H9 (cell line): ENCODE measurements around the gene SMCO4. TPM values are rescaled to one million over a fixed set of nuclear protein-coding genes. Genes with fewer than 3 reads are reported as not detected.
"Not testable (repeated sequence)": the region's sequence is repeated elsewhere in the genome, so short reads cannot be mapped to it uniquely, and the experiment has no call there.

Experiments used
- DNase-seq: peaks from one replicate; pipeline ENCODE4 v3.0.0-alpha.2; 2017
- H2AFZ ChIP-seq: one replicate; pipeline ENCODE4 v1.6.1; 2013; ENCODE audit warnings: mild to moderate bottlenecking, low read length, control low read depth, moderate library complexity
- H2AK5ac ChIP-seq: 2 replicates; pipeline ENCODE4 v1.6.1; 2013; ENCODE audit warnings: low read length, control low read depth, mixed read lengths; ENCODE audit not compliant: insufficient read length
- H2BK120ac ChIP-seq: one replicate; pipeline ENCODE4 v1.6.1; 2013; ENCODE audit warnings: low read depth, mild to moderate bottlenecking, low read length, control low read depth, inconsistent platforms; ENCODE audit not compliant: poor library complexity, severe bottlenecking
- H2BK12ac ChIP-seq: 2 replicates; pipeline ENCODE4 v1.6.1; 2013; ENCODE audit warnings: low read length, control low read depth, mixed read lengths, low read depth; ENCODE audit not compliant: insufficient read length
- H2BK15ac ChIP-seq: 2 replicates; pipeline ENCODE4 v1.6.1; 2013; ENCODE audit warnings: low read depth, low read length, control low read depth
- H2BK20ac ChIP-seq: one replicate; pipeline ENCODE4 v1.6.1; 2013; ENCODE audit warnings: low read depth, mild to moderate bottlenecking, low read length, control low read depth, inconsistent platforms; ENCODE audit not compliant: poor library complexity, severe bottlenecking
- H2BK5ac ChIP-seq: 2 replicates; pipeline ENCODE4 v1.6.1; 2013; ENCODE audit warnings: low read length, control low read depth, mixed read lengths; ENCODE audit not compliant: insufficient read length
- H3K14ac ChIP-seq: 2 replicates; pipeline ENCODE4 v1.6.1; 2013; ENCODE audit warnings: low read length, control low read depth; ENCODE audit not compliant: insufficient read depth
- H3K18ac ChIP-seq: 2 replicates; pipeline ENCODE4 v1.6.1; 2013; ENCODE audit warnings: low read depth, mild to moderate bottlenecking, mixed read lengths, low read length, control low read depth; ENCODE audit not compliant: insufficient read length
- H3K23ac ChIP-seq: 2 replicates; pipeline ENCODE4 v1.6.1; 2013; ENCODE audit warnings: low read length, control low read depth, mixed read lengths, low read depth; ENCODE audit not compliant: insufficient read length
- H3K23me2 ChIP-seq: 2 replicates; pipeline ENCODE4 v1.6.1; 2013; ENCODE audit warnings: low read depth, mild to moderate bottlenecking, mixed read lengths, low read length, control low read depth; ENCODE audit not compliant: insufficient read length, poor library complexity, severe bottlenecking
- H3K27ac ChIP-seq: 2 replicates; pipeline ENCODE4 v1.5.1; 2013; ENCODE audit warnings: low read length, control low read depth, mixed read lengths, low read depth; ENCODE audit not compliant: insufficient read length
- H3K27me3 ChIP-seq: 2 replicates; pipeline ENCODE4 v1.6.1; 2013; ENCODE audit warnings: low read length, control low read depth, inconsistent platforms; ENCODE audit not compliant: insufficient read depth
- H3K4ac ChIP-seq: 2 replicates; pipeline ENCODE4 v1.6.1; 2013; ENCODE audit warnings: low read depth, mild to moderate bottlenecking, control low read depth, inconsistent platforms, low read length, moderate library complexity
- H3K4me1 ChIP-seq: 2 replicates; pipeline ENCODE4 v1.6.1; 2013; ENCODE audit warnings: low read length, control low read depth, inconsistent platforms; ENCODE audit not compliant: insufficient read depth
- H3K4me2 ChIP-seq: 2 replicates; pipeline ENCODE4 v1.6.1; 2013; ENCODE audit warnings: low read length, control low read depth, mixed read lengths; ENCODE audit not compliant: insufficient read length, insufficient read depth
- H3K56ac ChIP-seq: 2 replicates; pipeline ENCODE4 v1.6.1; 2013; ENCODE audit warnings: low read depth, mild to moderate bottlenecking, mixed read lengths, low read length, control low read depth; ENCODE audit not compliant: insufficient read length
- H3K79me1 ChIP-seq: 2 replicates; pipeline ENCODE4 v1.6.1; 2013; ENCODE audit warnings: low read depth, mild to moderate bottlenecking, moderate library complexity, low read length, control low read depth, inconsistent platforms; ENCODE audit not compliant: insufficient read depth, poor library complexity, severe bottlenecking
- H3K79me2 ChIP-seq: 2 replicates; pipeline ENCODE4 v1.6.1; 2013; ENCODE audit warnings: low read length, control low read depth, inconsistent platforms; ENCODE audit not compliant: insufficient read depth
- H3K9ac ChIP-seq: 2 replicates; pipeline ENCODE4 v1.6.1; 2013; ENCODE audit warnings: low read length, control low read depth, mixed read lengths; ENCODE audit not compliant: insufficient read length; ENCODE audit errors: extremely low read depth
- H3K9me3 ChIP-seq: one replicate; pipeline ENCODE4 v1.6.1; 2013; ENCODE audit warnings: low read depth, low read length, inconsistent platforms; ENCODE audit not compliant: control insufficient read depth
- H3T11ph ChIP-seq: one replicate; pipeline ENCODE4 v1.6.1; 2013; ENCODE audit warnings: mild to moderate bottlenecking, low read length, control low read depth, inconsistent platforms
- H4K20me1 ChIP-seq: one replicate; pipeline ENCODE4 v1.6.1; 2013; ENCODE audit not compliant: control insufficient read depth, insufficient read length, insufficient read depth
- H4K5ac ChIP-seq: 2 replicates; pipeline ENCODE4 v1.6.1; 2013; ENCODE audit warnings: low read depth, mild to moderate bottlenecking, mixed read lengths, low read length, control low read depth; ENCODE audit not compliant: insufficient read length
- H4K8ac ChIP-seq: replicated peaks from 2 replicates; pipeline ENCODE4 v1.6.1; 2013; ENCODE audit warnings: low read length, control low read depth, mixed read lengths, low read depth; ENCODE audit not compliant: insufficient read length
- H4K91ac ChIP-seq: 2 replicates; pipeline ENCODE4 v1.6.1; 2013; ENCODE audit warnings: low read depth, mild to moderate bottlenecking, moderate library complexity, mixed read lengths, low read length, control low read depth; ENCODE audit not compliant: insufficient read length
- H3K27ac Mint-ChIP-seq, 3 experiments: 2 replicates in 2 of 3; 3 replicates in 1 of 3; pipeline ENCODE4 v1.8.0; 2020 to 2021; ENCODE audit warnings: mixed read lengths in 3 of 3, mild to moderate bottlenecking in 1 of 3, moderate library complexity in 1 of 3
- H3K27me3 Mint-ChIP-seq: 2 replicates; pipeline ENCODE4 v1.8.0; 2021; ENCODE audit warnings: low read depth, mild to moderate bottlenecking, moderate library complexity, mixed read lengths
- H3K36me3 Mint-ChIP-seq, 3 experiments: 2 replicates in 2 of 3; 3 replicates in 1 of 3; pipeline ENCODE4 v1.8.0; 2020 to 2021; ENCODE audit warnings: low read depth in 3 of 3, mixed read lengths in 3 of 3; ENCODE audit not compliant: insufficient read depth in 1 of 3
- H3K4me1 Mint-ChIP-seq, 2 experiments: 2 replicates each; pipeline ENCODE4 v1.8.0; 2020; ENCODE audit warnings: mixed read lengths in 2 of 2
- H3K4me3 Mint-ChIP-seq, 2 experiments: 2 replicates in 1 of 2; 3 replicates in 1 of 2; pipeline ENCODE4 v1.8.0; 2020 to 2021; ENCODE audit warnings: mild to moderate bottlenecking in 2 of 2, mixed read lengths in 2 of 2, moderate library complexity in 1 of 2
- H3K9me3 Mint-ChIP-seq, 2 experiments: 2 replicates in 1 of 2; 3 replicates in 1 of 2; pipeline ENCODE4 v1.8.0; 2020; ENCODE audit warnings: mild to moderate bottlenecking in 2 of 2, mixed read lengths in 2 of 2, moderate library complexity in 1 of 2
- WGBS: extraction: QIAGEN DNeasy Blood & Tissue Kit; methylation state at CpG from one replicate; pipeline ENCODE4 v1.1.7; 2013; ENCODE audit warnings: missing lambda C conversion rate, low lambda C conversion rate, mixed read lengths; ENCODE audit not compliant: insufficient read length; ENCODE audit errors: extremely low coverage; 5-methylcytosine and 5-hydroxymethylcytosine counted together
- total RNA-seq: library from RNA; stranded (reverse); gene quantifications from 2 replicates; pipeline ENCODE4 v1.2.1, GENCODE V29; 2021
- TF ChIP-seq, protein P1 (sequence below): fragments of 200-600 bp; sonication (generic); conservative IDR thresholded peaks from 3 replicates; pipeline ENCODE4 v1.8.0; 2021; ENCODE audit warnings: antibody characterized with exemption, mild to moderate bottlenecking

The SMCO4 gene
- total RNA-seq, 1 experiment from 2014 or later, result 35.6 TPM

DNA sequence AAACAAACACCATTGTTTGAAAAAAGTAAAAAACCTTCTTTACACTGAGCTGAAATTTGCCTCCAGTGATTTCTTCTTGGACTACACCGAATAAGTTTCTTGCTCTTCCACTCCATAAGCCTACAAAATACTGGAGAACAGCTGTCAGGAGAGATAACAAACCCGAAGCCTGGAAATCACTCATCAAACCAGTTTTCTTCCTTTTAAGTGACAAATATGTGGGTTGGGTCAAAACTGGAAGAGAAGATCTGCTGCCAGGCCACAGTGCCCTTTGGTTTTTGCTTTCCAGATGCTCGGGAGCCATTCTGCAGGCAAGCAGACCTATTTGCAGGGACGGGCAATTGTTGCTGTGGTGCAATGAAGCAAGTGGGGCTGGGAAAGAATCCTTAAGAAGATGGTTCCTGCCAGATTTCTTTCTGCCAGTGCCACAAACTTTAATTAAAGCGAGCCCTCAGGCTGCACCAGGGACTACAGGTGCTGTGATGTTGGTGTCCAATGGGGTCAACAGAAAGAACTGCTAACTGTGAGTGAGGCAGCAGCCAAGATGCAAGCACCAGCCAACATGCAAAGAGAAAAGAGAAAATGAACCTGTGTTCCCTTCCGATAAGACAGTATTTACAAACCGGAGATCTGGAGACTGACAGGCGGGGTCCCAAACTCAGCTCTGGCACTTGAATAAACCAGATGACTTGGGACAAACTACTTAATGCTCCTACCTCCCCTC lies 44.8 kb upstream of the SMCO4 start:
- no peak overlapping the region for H3K23ac ChIP-seq
- H3K79me2 ChIP-seq, result no peaks in the 10 kb centered on the region
- Mint-ChIP-seq H3K27me3 (peaks cover 1% of the 10 kb centered on the region; the same call in 1 of the 2 replicates), H3K4me3 (no peak overlapping the region), H3K4me1 (no peaks in the 10 kb centered on the region), H3K27ac (no peak overlapping the region), H3K36me3 (no peaks in the 10 kb centered on the region), H3K9me3 (no peaks in the 10 kb centered on the region)
- H2BK12ac ChIP-seq, result no peak overlapping the region
- TF ChIP-seq, protein P1, sequence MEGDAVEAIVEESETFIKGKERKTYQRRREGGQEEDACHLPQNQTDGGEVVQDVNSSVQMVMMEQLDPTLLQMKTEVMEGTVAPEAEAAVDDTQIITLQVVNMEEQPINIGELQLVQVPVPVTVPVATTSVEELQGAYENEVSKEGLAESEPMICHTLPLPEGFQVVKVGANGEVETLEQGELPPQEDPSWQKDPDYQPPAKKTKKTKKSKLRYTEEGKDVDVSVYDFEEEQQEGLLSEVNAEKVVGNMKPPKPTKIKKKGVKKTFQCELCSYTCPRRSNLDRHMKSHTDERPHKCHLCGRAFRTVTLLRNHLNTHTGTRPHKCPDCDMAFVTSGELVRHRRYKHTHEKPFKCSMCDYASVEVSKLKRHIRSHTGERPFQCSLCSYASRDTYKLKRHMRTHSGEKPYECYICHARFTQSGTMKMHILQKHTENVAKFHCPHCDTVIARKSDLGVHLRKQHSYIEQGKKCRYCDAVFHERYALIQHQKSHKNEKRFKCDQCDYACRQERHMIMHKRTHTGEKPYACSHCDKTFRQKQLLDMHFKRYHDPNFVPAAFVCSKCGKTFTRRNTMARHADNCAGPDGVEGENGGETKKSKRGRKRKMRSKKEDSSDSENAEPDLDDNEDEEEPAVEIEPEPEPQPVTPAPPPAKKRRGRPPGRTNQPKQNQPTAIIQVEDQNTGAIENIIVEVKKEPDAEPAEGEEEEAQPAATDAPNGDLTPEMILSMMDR, result no peak
- H3K56ac ChIP-seq, result no peak overlapping the region
- H3K79me1 ChIP-seq, result no peaks in the 10 kb centered on the region
- H4K20me1 ChIP-seq, result no peaks in the 10 kb centered on the region
- H4K5ac ChIP-seq, result no peak overlapping the region
- H3K4me2 ChIP-seq, result no peak overlapping the region
- no peak overlapping the region for H2BK20ac ChIP-seq
- no peak overlapping the region for H3T11ph ChIP-seq
- H3K27me3 ChIP-seq, result no peaks in the 10 kb centered on the region
- no peak overlapping the region for H2BK5ac ChIP-seq
- H2BK15ac ChIP-seq, result no peak overlapping the region
- no peak overlapping the region for H4K8ac ChIP-seq
- no peak overlapping the region for H3K27ac ChIP-seq
- H4K91ac ChIP-seq, result no peak overlapping the region
- H3K9me3 ChIP-seq, result no peaks in the 10 kb centered on the region
- no peak overlapping the region for H3K14ac ChIP-seq
- no CpG with 5 or more reads among the region's 8 CpGs for WGBS
- no peaks in the 10 kb centered on the region for H3K23me2 ChIP-seq
- H3K18ac ChIP-seq, result no peak overlapping the region
- no peak overlapping the region for H3K9ac ChIP-seq
- no peak for DNase-seq
- no peak overlapping the region for H2AFZ ChIP-seq
- H2BK120ac ChIP-seq, result no peak overlapping the region
- H3K4me1 ChIP-seq, result no peaks in the 10 kb centered on the region
- no peak overlapping the region for H2AK5ac ChIP-seq
- H3K4ac ChIP-seq, result no peak overlapping the region

DNA sequence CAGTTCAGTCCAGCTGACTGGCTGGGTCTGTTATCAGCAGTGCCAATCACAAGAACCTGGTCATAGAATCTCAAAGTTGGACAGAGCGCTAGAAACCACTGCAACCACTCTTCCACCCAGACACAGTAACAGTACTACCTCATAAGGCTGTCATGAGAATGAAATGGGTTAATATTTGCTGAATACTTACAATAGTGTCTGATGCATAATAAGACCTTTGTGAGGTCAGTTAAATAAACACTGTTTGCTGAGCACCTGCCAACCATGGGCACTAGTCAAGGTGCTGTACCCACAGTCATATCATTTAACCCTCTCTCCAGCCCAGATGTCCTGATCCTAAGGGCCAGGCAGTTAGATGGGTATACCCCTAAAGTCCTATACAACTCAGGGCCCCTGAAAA lies 44.2 kb upstream of the SMCO4 start:
- not testable (repeated sequence) for H3K4me3 Mint-ChIP-seq, H3K27ac Mint-ChIP-seq

More for the DNA sequence above, 44.2 kb upstream of the SMCO4 start:
- H3K4ac ChIP-seq, H3K79me2 ChIP-seq, H3K4me1 ChIP-seq, H2BK120ac ChIP-seq, H4K20me1 ChIP-seq, H2BK15ac ChIP-seq, H2AFZ ChIP-seq, H3K23me2 ChIP-seq, DNase-seq, H3K36me3 Mint-ChIP-seq, H3K27me3 Mint-ChIP-seq, H4K5ac ChIP-seq, H2BK5ac ChIP-seq, H3K9me3 ChIP-seq, H3K27ac ChIP-seq, H3K23ac ChIP-seq, H3K14ac ChIP-seq, H3K27me3 ChIP-seq, H2AK5ac ChIP-seq, H4K8ac ChIP-seq, H3K4me2 ChIP-seq, H2BK12ac ChIP-seq, H3K9ac ChIP-seq, H3K4me1 Mint-ChIP-seq, H3K9me3 Mint-ChIP-seq, H3K18ac ChIP-seq, H3K79me1 ChIP-seq, H3T11ph ChIP-seq, H4K91ac ChIP-seq, H2BK20ac ChIP-seq, H3K56ac ChIP-seq: not testable (repeated sequence)
- WGBS, result no CpG with 5 or more reads among the region's 1 CpG
